BE2C (cell line): Measurements from ENCODE around the gene KRTDAP.
A peak's percentile ranks its signal among the peaks of the same experiment; 100 is the strongest.
"Not testable (repeated sequence)": the region's sequence is repeated elsewhere in the genome, so short reads cannot be mapped to it uniquely, and the experiment has no call there.

Source experiments
- DNase-seq: peaks from one replicate; pipeline ENCODE4 v3.0.0-alpha.2; 2020
- H3K27me3 ChIP-seq: fragments of 250-450 bp; sonication (Bioruptor Pico); 2 replicates; pipeline ENCODE4 v1.5.1; 2020; ENCODE audit warnings: mild to moderate bottlenecking
- H3K36me3 ChIP-seq: fragments of 250-450 bp; sonication (Bioruptor Pico); 2 replicates; pipeline ENCODE4 v1.5.1; 2020; ENCODE audit warnings: mild to moderate bottlenecking
- H3K4me1 ChIP-seq: fragments of 250-450 bp; sonication (Bioruptor Pico); 2 replicates; pipeline ENCODE4 v1.5.1; 2020
- H3K4me3 ChIP-seq: 2 replicates; pipeline ENCODE4 v1.5.1; 2011; ENCODE audit warnings: low read depth, low read length
- H3K9me3 ChIP-seq: fragments of 250-450 bp; sonication (Bioruptor Pico); 2 replicates; pipeline ENCODE4 v1.5.1; 2020
- CTCF ChIP-seq: IDR thresholded peaks from 2 replicates; pipeline ENCODE4 v1.5.1; 2012; ENCODE audit warnings: mild to moderate bottlenecking, low read depth, low read length

Gene KRTDAP

GRCh38 chr19:35484252-35485036 is 5.8 kb downstream of the KRTDAP start:
- H3K9me3 ChIP-seq, result no peaks in the 10 kb centered on the region
- H3K27me3 ChIP-seq, result no peaks in the 10 kb centered on the region
- TF ChIP-seq CTCF, result no peak
- peaks cover 22% of the 10 kb centered on the region for H3K4me1 ChIP-seq
- no peak overlapping the region for H3K4me3 ChIP-seq
- DNase-seq, result no peak
- no peaks in the 10 kb centered on the region for H3K36me3 ChIP-seq

DNA sequence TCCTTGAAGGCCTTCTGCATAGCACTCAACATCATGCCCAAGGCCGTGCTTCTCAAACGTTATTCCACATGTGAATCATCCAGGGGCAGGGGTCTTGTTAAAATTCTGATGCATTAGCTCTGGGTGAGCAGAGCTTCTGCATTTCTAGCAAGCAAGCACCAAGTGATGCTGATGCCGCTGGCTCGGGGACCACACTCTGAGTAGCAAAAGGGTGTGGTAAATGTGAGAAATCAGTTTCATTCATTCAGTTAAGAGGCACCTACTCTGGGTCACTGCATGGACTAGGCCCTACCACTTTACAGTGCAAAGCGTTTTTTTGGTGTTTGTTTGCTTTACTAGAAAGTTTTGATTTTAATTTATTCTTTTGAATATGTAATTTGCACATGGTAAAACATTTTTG is 7.2 kb downstream of the KRTDAP start:
- H3K27me3 ChIP-seq, result no peaks in the 10 kb centered on the region
- no peak for DNase-seq
- H3K36me3 ChIP-seq, result no peaks in the 10 kb centered on the region
- no peaks in the 10 kb centered on the region for H3K9me3 ChIP-seq
- TF ChIP-seq CTCF, result no peak
- H3K4me1 ChIP-seq, result peaks cover 21% of the 10 kb centered on the region
- no peak overlapping the region for H3K4me3 ChIP-seq

GRCh38 chr19:35478794-35479677 is 11.2 kb downstream of the KRTDAP start:
- no peaks in the 10 kb centered on the region for H3K27me3 ChIP-seq
- no peaks in the 10 kb centered on the region for H3K36me3 ChIP-seq
- peak; percentile 58 for TF ChIP-seq CTCF
- DNase-seq, result peak; percentile 59
- peaks cover 4% of the 10 kb centered on the region; the same call in 1 of the 2 replicates for H3K4me1 ChIP-seq
- no peaks in the 10 kb centered on the region for H3K9me3 ChIP-seq
- H3K4me3 ChIP-seq, result peak overlapping the region; percentile 42

DNA sequence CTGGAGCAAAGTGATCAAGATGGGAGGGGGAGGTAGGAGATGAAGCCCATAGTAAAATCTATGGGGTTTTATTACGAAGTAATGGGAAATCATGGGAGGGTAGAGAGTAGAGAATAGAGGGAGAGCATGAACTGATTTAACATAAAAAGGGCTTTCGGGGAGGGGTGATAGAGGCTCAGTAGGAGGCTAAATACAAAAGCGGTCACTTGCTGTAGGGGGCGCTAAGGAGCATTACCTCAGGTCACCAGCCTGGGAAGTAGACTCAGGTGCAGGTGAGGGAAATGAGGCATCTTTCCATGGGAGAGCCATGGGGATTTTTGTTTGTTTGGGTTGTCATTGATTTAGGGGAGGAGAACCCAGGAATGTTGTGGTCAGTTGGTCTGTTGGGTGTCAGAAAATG is 14.1 kb downstream of the KRTDAP start:
- no peaks in the 10 kb centered on the region for H3K9me3 ChIP-seq
- H3K27me3 ChIP-seq, result no peaks in the 10 kb centered on the region
- DNase-seq, result no peak
- H3K4me3 ChIP-seq, result no peak overlapping the region
- no peaks in the 10 kb centered on the region for H3K36me3 ChIP-seq
- TF ChIP-seq CTCF, result peak; percentile 36
- H3K4me1 ChIP-seq, result peaks cover 4% of the 10 kb centered on the region; the same call in 1 of the 2 replicates

- H3K4me3 ChIP-seq, DNase-seq, H3K4me1 ChIP-seq, H3K27me3 ChIP-seq, H3K9me3 ChIP-seq, H3K36me3 ChIP-seq: not testable (repeated sequence)
These were observed 15.7 kb downstream of the KRTDAP start for GRCh38 chr19:35474594-35474993.

- Histone ChIP-seq H3K36me3 (no peaks in the 10 kb centered on the region), H3K4me3 (no peak overlapping the region), H3K4me1 (peaks cover 4% of the 10 kb centered on the region; the same call in 1 of the 2 replicates), H3K9me3 (no peaks in the 10 kb centered on the region), H3K27me3 (no peaks in the 10 kb centered on the region)
- no peak for DNase-seq
- no peak for TF ChIP-seq CTCF
These were observed 16.2 kb downstream of the KRTDAP start for GRCh38 chr19:35474104-35474503.
